ENCODE results near the gene RBM43. TPM values are rescaled to one million over a fixed set of nuclear protein-coding genes. Genes with fewer than 3 reads are reported as not detected.

The RBM43 gene
- polyA plus RNA-seq, 2 of the 4 experiments (the other 2 are of a cell fraction): 4.8 to 9.3 TPM

GRCh38 chr2:151278487-151278886 lies 16.8 kb upstream of the RBM43 start:
- ATAC-seq (no peak), DNase-seq (ENCODE audit: low read depth in 1 of 2, low spot score in 1 of 2) (no peak), FAIRE-seq (no peak)
- Histone ChIP-seq H3K4me3 (no peak overlapping the region), H3K4me2 (no peak overlapping the region), H3K4me1 (no peaks in the 10 kb centered on the region), H3K9me3 (no peaks in the 10 kb centered on the region), H3K27ac (no peak overlapping the region)
- CTCF ChIA-PET: no interaction called here
- TF ChIP-seq HEYL (CRISPR knock-in tag; IDR thresholded peaks at IDR 0.05) (no peak), ZSCAN20 (CRISPR knock-in tag; IDR thresholded peaks at IDR 0.05) (no peak), PBX3 (IDR thresholded peaks at IDR 0.05) (no peak), ZFP36 (IDR thresholded peaks at IDR 0.05; ENCODE audit: borderline replicate concordance, partially characterized antibody) (no peak), POLR2A (IDR thresholded peaks at IDR 0.05; ENCODE audit: low read length) (no peak), RFX5 (IDR thresholded peaks at IDR 0.05) (no peak), MYC (IDR thresholded peaks at IDR 0.05; ENCODE audit: borderline replicate concordance, low read length) (no peak), SMC3 (IDR thresholded peaks at IDR 0.05) (no peak), ATOH8 (CRISPR knock-in tag; IDR thresholded peaks at IDR 0.05; ENCODE audit: low read depth) (no peak), SREBF2 (IDR thresholded peaks at IDR 0.05) (no peak), ZNF302 (CRISPR knock-in tag; IDR thresholded peaks at IDR 0.05) (no peak), HOXA7 (CRISPR knock-in tag; IDR thresholded peaks at IDR 0.05) (no peak), FOSB (CRISPR knock-in tag; IDR thresholded peaks at IDR 0.05) (no peak), TFCP2L1 (CRISPR knock-in tag; IDR thresholded peaks at IDR 0.05) (no peak), RNF2 (IDR thresholded peaks at IDR 0.05; ENCODE audit: borderline replicate concordance, low read depth) (no peak), CHD2 (IDR thresholded peaks at IDR 0.05; ENCODE audit: low read length, partially characterized antibody) (no peak), ZC3H11A (IDR thresholded peaks at IDR 0.05) (no peak), FOSL2 (IDR thresholded peaks at IDR 0.05) (no peak), FOSL2 (CRISPR knock-in tag; IDR thresholded peaks at IDR 0.05) (no peak), TP53 (CRISPR knock-in tag; IDR thresholded peaks at IDR 0.05) (no peak), EHMT2 (IDR thresholded peaks at IDR 0.05; ENCODE audit: low read depth) (no peak)
- 89% methylated on average over 2 of the region's 2 CpGs for WGBS (ENCODE audit: missing lambda C conversion rate)
- POLR2A ChIA-PET: no interaction called here

GRCh38 chr2:151277067-151277466 lies 15.4 kb upstream of the RBM43 start:
- FAIRE-seq (no peak), DNase-seq (ENCODE audit: low read depth in 1 of 2, low spot score in 1 of 2) (no peak), ATAC-seq (no peak)
- Histone ChIP-seq H3K9me3 (no peaks in the 10 kb centered on the region), H3K27ac (no peak overlapping the region), H3K4me1 (no peaks in the 10 kb centered on the region), H3K4me2 (no peak overlapping the region), H3K4me3 (no peak overlapping the region)
- TF ChIP-seq RCOR1 (IDR thresholded peaks at IDR 0.05; ENCODE audit: low read depth, low read length): no peak
- TF ChIP-seq KDM1A (IDR thresholded peaks at IDR 0.05; ENCODE audit: low read depth): no peak
- no peak for TF ChIP-seq PBX3 (IDR thresholded peaks at IDR 0.05)
- no peak for TF ChIP-seq EHF (CRISPR knock-in tag; IDR thresholded peaks at IDR 0.05)
- TF ChIP-seq ZFP36 (IDR thresholded peaks at IDR 0.05; ENCODE audit: borderline replicate concordance, partially characterized antibody): no peak
- no peak for TF ChIP-seq CEBPB (IDR thresholded peaks at IDR 0.05)
- TF ChIP-seq NPAS2 (CRISPR knock-in tag; IDR thresholded peaks at IDR 0.05; ENCODE audit: borderline replicate concordance): no peak
- no peak for TF ChIP-seq POLR2AphosphoS2 (conservative IDR thresholded peaks at IDR 0.05; ENCODE audit: low read length)
- 95% methylated on average over 1 of the region's 1 CpG for WGBS (ENCODE audit: missing lambda C conversion rate)
- ChIA-PET CTCF (interaction anchor here (0.9 to 1.2 kb wide), 3 partner anchors 13 to 1703 kb away, joined by 3 read pairs; no protein-coding TSS in a partner anchor), POLR2A (no interaction called here)

Data from A549 (cell line).